Right lobe of liver (tissue), 4 donors: Measurements from ENCODE around the gene ZNF326.

Experiments used
- POLR2A ChIP-seq: fragments of 450-650 bp; IDR thresholded peaks from one replicate; pipeline ENCODE4 v1.6.1; 2017; ENCODE audit warnings: antibody characterized with exemption, mild to moderate bottlenecking
- TF ChIP-seq, protein P1 (sequence below), 4 donors: fragments of 200-600 bp in 3 of 4; fragments of 450-650 bp in 1 of 4; IDR thresholded peaks; one replicate each; pipeline versions ENCODE4 v1.5.1 to v1.8.0; 2016 to 2022; ENCODE audit warnings: antibody characterized with exemption in 4 of 4, mild to moderate bottlenecking in 2 of 4
- donor health status: DM: no; HTN: no; CAD: no.
- donor health status: DM: no; HTN: no; CAD: no.
- donor health status: DM: no; HTN: yes; CAD: no.

DNA sequence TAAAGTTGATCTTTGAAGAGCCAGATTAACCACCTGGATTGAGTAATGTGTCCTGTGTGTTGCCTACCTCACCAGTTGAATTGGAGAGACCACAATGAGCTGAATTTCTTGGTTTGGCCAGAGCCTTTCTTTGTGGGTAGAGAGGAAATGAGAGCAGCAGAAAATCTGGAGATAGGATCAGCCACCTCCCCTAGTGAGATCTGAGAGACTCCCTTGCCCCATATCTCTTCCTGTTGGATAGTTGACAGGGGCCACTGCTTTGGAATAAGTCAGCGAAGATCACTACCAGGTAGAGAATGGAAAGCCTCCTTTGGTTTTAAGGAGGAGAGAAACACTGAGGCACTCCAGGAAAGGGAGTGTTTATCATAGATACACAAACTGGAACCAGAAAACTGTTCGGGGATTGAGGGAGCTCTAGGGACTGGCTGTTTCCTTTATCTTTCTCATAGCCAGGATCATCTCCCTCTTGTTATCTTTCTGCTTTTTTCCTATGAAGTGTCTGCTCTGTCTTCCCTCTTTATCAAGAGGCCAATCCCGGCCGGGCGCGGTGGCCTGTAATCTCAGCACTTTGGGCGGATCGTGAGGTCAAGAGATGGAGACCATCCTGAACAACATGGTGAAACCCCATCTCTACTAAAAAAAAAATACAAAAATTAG, 21.3 kb upstream of the ZNF326 start:
- TF ChIP-seq, protein P1, sequence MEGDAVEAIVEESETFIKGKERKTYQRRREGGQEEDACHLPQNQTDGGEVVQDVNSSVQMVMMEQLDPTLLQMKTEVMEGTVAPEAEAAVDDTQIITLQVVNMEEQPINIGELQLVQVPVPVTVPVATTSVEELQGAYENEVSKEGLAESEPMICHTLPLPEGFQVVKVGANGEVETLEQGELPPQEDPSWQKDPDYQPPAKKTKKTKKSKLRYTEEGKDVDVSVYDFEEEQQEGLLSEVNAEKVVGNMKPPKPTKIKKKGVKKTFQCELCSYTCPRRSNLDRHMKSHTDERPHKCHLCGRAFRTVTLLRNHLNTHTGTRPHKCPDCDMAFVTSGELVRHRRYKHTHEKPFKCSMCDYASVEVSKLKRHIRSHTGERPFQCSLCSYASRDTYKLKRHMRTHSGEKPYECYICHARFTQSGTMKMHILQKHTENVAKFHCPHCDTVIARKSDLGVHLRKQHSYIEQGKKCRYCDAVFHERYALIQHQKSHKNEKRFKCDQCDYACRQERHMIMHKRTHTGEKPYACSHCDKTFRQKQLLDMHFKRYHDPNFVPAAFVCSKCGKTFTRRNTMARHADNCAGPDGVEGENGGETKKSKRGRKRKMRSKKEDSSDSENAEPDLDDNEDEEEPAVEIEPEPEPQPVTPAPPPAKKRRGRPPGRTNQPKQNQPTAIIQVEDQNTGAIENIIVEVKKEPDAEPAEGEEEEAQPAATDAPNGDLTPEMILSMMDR (IDR thresholded peaks at IDR 0.05) = no peak
- no peak for TF ChIP-seq POLR2A
